Inflammatory macrophage treated with lipopolysaccharide for 4 hours (primary cell): ENCODE results near the gene P4HA3.
A peak's percentile ranks its signal among the peaks of the same experiment; 100 is the strongest.
"Not testable (repeated sequence)": the region's sequence is repeated elsewhere in the genome, so short reads cannot be mapped to it uniquely, and the experiment has no call there.

ENCODE experiments used
- DNase-seq: peaks from one replicate; pipeline ENCODE4 v3.0.0-alpha.2; 2020

P4HA3 gene

DNA sequence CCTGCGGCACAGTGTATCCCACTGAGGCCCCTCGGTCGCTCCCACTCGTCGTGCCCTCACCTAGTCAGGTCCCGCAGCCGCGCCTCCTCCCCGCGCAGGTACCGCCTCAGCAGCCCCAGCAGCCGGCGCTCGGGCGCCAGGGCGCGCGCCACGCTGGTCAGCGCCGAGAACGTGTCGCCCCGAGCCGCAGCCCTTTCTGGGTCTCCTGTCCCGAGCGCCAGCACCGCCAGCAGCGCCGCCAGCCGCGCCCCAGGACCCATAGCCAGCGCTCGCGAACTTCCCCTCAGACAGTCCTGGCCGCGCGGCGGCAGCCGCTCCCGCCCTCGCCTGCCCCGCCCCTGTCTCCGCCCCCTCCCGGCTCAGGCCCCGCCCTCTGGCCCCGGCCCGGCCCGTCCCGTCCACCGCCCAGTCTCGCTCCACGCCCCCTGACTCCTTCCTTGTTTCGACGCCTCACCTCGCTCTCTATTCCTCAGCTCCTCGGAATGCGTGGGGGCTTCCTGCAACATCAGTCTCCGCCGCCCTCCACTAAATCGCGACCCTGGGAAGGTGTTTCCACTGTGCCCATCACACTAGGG is at the start of gene P4HA3:
P4HA3 (minus strand) TSS at position 289 of the 575 bp plus-strand sequence; CDS start at position 260, 29 bp downstream.
- DNase-seq, result peak; percentile 74

DNA sequence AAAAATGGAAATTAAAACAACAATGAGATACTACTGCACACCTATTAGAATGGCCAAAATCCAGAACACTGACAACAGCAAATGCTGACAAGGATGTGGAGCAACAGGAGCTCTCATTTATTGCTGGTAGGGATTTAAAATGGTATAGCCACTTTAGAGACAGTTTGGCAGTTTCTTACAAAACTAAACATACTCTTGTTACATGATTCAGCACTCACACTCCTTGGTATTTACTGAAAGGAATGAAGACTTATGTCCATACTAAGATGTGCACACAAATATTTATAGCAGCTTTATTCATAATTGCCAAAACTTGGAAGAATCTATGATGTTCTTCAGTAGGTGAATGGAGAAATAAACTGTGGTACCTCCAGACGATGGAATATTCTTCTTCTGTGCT is 46.0 kb upstream of the P4HA3 start:
- no peak for DNase-seq

DNA sequence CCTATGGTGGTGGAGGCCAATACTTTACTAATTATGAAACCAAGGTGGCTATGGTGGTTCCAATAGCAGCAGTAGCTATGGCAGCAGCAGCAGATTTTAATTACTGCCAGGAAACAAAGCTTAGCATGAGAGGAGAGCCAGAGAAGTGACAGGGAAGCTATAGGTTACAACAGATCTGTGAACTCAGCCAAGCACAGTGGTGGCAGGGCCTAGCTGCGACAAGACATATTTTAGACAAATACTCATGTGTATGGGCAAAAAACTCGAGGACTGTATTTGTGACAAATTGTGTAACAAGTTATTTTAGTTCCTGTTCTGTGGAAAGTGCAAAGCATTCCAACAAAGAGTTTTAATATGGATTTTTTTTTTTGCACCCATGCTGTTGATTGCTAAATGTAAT is 44.2 kb upstream of the P4HA3 start:
- no peak for DNase-seq

- DNase-seq, result no peak
These were observed 42.6 kb upstream of the P4HA3 start for GRCh38 chr11:74354036-74354435.

DNA sequence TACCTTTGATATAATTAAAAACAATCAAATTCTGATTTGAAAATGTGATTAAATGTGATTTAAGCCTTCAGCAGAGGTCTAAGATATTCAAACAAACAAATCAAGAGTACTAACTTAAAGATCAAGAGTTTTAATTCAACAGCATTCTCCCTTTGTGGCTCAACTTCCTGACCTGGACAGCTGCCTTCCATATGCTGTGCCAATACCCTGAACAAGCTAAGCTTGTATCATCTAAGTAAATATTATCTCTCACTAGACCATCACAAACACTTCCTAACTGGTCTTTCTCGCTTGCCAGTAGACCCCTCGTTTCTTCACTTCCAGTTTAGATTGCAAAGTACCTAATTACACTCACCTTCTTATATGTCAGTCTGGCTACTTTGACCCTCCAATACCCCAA is 35.9 kb upstream of the P4HA3 start:
- no peak for DNase-seq

- no peak for DNase-seq
These were observed 34.0 kb upstream of the P4HA3 start for GRCh38 chr11:74345420-74345819.

DNA sequence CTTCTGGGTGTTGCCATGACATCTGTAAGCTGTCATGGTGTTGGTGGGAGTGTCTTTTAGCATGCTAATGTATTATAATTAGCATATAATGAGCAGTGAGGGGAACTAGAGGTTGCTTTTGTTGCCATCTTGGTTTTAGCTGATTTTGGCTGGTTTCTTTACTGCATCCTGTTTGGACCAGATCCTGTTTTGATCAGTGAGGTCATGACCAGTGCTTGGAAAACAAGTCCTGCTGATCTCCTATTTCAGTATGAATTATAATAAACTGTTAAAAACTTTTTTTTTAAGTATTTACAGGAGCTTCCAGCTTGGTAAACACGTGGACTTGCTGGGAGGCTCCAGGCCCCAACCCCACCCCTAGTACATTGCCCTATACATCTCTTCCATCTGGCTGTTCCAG is 30.5 kb upstream of the P4HA3 start:
- DNase-seq, result no peak

GRCh38 chr11:74339619-74340018 is 28.2 kb upstream of the P4HA3 start:
- DNase-seq, result no peak

- no peak for DNase-seq
These were observed 27.5 kb upstream of the P4HA3 start for GRCh38 chr11:74338963-74339362.

DNA sequence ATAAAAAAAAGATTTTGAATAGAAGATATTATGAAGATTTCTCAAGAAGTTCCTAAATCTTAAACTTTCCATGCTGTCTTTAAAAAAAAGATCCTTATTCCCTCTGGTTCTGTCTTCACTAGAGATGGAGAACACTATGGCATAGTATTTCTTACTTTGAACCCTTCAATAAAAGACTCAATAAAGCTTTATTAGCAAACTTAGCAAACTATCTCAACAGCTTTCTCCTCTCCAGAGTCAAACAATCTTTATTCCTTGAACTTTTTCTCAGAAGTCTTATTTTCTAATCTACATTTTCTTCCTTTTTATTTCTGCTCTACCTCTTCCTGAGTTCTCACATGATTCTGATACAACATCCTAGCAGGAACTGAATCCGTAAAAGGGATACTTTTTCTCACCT is 21.8 kb upstream of the P4HA3 start:
- no peak for DNase-seq

DNA sequence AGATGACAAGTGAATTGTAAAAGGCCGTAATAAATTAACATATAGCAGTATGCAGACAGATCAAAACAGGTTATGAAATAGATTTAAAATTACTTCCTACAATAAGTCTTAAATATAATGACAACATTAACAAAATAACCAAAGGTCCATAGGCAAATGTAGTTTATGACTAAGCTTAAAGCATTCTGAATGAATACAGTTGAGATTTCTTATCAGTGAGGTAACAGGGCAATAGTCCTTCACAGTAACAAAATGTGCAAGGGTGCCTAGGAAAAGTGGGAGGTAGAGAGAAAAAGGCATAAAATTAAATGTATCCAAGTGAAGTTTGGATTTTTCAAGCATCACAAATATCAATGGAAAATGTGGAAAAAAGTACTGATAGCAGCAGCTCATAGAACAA is 20.9 kb upstream of the P4HA3 start:
- no peak for DNase-seq

DNA sequence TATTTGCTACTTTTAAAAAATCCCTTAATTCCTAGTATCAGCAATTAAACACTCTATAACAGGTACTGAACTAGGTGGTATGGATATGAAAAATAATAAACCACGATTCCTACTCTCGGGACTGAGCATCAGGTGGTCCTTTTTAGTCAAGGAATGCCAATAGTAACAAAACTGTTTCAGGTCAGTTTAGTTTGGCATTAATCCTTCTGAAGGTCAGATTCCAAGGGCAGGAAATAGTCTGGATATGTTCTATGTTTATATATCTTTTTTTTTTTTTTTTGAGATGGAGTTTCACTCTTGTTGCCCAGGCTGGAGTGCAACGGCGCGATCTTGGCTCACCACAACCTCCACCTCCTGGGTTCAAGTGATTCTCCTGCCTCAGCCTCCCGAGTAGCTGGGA is 19.6 kb upstream of the P4HA3 start:
- not testable (repeated sequence) for DNase-seq

DNA sequence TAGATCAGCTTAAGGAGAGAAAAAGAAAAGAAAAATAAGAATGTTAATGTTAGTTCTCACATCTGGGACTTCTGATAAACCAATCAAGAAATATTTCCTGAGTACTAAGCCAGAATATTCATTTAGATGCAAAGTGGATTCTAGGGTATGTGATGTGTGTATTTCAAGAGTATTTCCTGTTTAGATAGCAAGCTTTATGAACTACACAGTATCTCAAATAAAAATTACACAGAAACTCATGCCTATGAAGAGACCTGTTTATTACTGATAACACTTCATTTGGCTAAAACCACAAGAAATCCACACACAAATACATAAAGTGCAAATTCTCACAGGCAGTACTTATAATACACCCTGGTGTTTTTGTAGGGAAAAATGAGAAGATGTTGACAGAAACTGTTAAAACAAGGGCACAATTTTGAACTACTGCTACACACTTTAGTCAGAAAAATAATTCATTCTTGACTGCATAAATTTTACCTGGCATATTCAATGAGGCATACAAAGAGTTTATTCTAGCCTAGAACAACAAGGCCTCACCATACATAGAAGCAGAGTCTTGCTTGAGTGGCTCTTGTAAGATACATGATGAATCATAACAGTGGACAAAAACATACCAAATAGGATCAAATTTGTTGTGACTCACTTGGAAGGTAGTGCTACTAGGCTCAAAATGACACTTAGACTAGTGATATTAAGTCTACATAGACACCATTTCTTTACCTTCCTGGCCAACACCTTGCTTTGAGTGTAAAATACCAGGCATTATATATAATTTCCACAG is 18.8 kb upstream of the P4HA3 start:
- DNase-seq, result no peak

DNA sequence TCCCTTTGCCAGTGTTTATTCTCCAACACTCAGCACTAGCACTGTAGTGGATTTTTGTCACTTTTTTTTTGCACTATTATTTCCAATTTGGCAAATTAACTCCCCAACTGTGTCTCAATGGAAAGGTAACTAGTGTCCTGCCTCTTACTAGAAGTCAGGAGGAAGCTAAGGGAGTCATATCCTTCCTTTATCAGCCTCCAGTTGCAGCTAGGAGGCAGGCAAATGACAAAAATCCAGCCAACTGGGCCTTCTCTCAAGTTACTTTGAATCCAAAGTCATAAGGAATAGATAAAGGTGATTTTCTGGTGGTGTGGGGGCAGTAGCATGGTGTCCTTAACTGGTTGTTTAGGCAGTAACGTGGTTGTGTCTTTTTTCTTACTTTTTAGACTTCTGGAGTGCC is 15.6 kb upstream of the P4HA3 start:
- DNase-seq, result no peak

DNA sequence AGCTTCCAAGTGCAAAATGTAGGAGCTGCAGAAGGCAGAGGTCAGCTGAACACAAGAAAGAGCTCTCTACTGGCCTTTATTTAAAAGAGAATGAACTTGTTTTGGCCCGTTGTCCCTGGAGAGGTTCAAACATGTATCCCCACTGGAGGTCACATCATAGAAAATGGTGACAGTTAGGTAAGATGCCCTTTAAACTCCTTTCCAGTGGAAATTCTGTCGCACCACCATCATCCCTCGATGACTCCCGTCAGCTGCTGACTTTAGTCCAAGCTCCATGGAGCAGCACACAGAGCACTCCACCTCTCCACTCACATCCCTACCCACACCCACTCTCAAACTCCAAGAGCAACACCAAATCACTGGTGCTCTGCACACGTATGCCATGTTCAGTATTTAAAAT is 15.2 kb upstream of the P4HA3 start:
- no peak for DNase-seq

GRCh38 chr11:74325649-74326645 is 14.5 kb upstream of the P4HA3 start:
- DNase-seq, result peak; percentile 49

- no peak for DNase-seq
These were observed 11.2 kb upstream of the P4HA3 start for GRCh38 chr11:74322667-74323066.

DNA sequence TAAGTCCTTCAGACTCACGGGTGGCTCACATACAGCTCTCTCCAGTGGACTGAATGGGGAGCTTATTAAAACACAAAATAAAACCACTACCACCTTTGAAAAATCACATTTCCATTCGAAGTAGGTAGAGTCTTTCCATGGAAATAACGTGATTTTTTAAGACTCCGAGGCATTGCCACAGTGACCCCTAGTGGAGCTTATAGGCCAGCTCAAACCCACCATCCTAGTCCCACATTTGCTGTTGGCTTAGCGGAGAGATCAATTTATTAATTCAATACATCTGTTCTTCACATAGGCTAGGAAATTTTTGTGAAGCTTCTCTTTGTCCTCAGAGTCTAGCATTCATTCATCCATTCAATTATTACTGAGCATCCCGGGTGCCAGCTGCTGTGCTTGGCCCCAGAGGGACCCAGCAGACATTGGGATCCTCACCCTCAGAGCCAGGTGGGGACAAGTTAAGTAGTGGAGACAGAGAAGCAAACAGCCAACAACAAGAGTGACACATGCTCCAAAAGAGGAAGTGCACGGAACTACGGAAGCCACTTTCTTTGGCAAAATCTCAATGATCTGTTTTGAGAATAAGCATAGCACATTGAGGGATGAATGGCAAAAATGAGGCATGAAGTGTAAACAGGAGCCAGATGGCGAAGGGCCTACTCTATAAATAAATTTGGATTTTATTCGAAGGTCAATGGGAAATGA is 10.2 kb upstream of the P4HA3 start:
- peak; percentile 44 for DNase-seq

DNA sequence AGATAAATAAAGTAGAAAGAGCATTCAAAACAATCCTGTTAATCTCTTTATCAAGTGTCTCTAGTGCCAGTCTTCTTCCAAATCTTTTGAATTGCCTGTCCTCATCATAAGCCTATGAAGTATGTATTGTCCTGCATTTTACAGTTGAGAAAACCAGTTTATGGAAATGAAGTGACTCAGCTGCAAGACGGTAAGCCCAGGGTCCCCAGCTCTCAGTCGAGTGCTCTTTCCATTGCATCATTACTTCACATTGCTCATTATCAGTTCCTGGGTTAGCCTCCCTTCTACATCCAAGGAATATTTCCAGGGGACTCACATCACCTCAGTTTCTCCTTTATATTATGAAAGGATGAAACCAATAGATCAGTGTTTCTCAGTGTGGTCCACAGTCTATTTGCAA is 9.1 kb upstream of the P4HA3 start:
- no peak for DNase-seq

GRCh38 chr11:74319139-74319816 is 7.8 kb upstream of the P4HA3 start:
- DNase-seq, result no peak

GRCh38 chr11:74318241-74318932 is 6.9 kb upstream of the P4HA3 start:
- DNase-seq, result no peak
